GM19455 (cell line): Measurements from ENCODE around the gene ADCY3.

Experiments used
- ATAC-seq: cut with Tn5 transposase; IDR thresholded peaks from one replicate; pipeline ENCODE4 v1.9.1; 2021; ENCODE audit not compliant: unreplicated experiment

ADCY3 gene

GRCh38 chr2:24926220-24926601, 6.2 kb upstream of the ADCY3 start:
- no peak for ATAC-seq

- no peak for ATAC-seq
Measured at GRCh38 chr2:24925815-24926214, 5.8 kb upstream of the ADCY3 start.

- no peak for ATAC-seq
Measured at GRCh38 chr2:24924732-24925131, 4.7 kb upstream of the ADCY3 start.

- ATAC-seq, result no peak
Measured at GRCh38 chr2:24924266-24924665, 4.2 kb upstream of the ADCY3 start.

GRCh38 chr2:24923106-24923505, 3.1 kb upstream of the ADCY3 start:
- no peak for ATAC-seq

GRCh38 chr2:24922556-24922955, 2.5 kb upstream of the ADCY3 start:
- ATAC-seq, result no peak

- no peak for ATAC-seq
Measured at GRCh38 chr2:24920809-24921441, 888 bp upstream of the ADCY3 start.

GRCh38 chr2:24919506-24920097, 435 bp downstream of the ADCY3 start:
- ATAC-seq, result peak; percentile 13

DNA sequence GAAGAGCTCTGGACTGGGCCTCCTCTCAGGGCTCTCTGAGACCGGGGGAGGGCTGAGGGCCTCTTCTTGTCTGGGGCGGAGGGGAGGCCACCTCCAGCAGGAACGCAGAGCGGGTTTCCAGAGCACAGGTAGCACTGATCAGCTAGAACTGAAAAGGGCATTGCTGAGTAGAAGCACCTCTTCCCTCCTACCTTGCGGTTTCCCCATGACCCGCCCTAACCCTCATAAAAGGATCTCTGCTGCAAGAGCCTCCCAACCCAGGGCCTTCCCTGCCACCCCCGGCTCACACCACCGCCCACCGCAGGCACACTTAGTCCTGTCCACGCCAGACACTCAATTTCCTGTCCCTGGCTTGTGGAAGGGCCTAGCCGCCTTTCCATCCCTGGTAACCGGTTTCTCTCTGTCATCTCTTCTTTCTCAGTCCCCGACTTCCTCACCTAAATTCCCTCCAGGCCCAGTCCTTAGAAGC, 966 bp downstream of the ADCY3 start:
- no peak for ATAC-seq

GRCh38 chr2:24918326-24919036, 1.6 kb downstream of the ADCY3 start:
- ATAC-seq, result no peak

DNA sequence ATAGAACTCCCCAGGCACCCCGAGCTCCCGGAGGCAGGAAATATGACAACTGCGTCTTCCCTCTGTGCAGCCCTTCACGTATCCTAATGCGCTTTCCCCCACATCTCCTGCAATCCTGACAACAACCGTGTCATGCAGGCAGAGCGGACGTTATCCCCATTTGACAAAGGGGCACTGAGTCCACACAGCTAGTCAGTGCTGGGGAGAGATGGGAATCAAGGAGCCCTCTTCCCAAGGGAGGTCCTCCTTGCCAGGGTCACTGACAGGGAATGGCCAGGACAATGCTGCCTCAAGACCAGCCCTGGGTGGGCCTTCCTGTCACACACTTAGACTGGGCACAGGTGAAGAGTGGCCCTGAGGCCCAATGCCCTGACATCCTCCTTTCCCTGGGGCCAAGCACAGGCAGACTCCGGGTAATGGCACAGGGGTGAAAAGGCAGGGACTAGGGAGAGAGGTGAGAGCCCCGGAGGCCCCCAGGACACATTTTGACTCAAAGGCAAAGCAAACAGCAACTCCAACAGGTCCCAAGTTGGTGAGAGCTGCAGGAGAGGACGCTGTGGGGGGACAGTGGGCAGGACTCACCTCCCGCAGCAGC, 2.2 kb downstream of the ADCY3 start:
- ATAC-seq, result no peak

- ATAC-seq, result no peak
Measured at GRCh38 chr2:24917086-24917485, 3.0 kb downstream of the ADCY3 start.

GRCh38 chr2:24915796-24916195, 4.2 kb downstream of the ADCY3 start:
- ATAC-seq, result no peak

- no peak for ATAC-seq
Measured at GRCh38 chr2:24915175-24915574, 4.9 kb downstream of the ADCY3 start.

DNA sequence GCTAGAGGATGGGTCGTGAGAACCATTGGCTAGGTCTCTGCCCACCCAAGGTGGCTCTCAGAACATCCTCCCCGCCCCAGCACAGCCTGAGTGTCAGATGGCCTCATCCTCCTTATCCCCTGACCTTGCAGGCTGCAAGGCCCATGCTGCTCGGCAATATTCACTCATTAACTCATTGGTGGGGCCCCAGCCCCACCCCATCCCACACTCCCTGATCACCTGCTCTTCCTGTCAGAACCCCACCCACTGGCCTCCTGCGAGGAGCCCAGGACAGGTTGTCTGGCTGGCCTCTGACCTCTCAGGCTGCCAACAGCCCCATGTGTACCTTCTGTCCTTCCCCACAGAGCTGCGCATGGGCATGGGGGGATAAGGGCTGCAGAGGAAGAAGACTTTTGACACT, 5.3 kb downstream of the ADCY3 start:
- no peak for ATAC-seq

GRCh38 chr2:24913911-24914310, 6.1 kb downstream of the ADCY3 start:
- ATAC-seq, result no peak

DNA sequence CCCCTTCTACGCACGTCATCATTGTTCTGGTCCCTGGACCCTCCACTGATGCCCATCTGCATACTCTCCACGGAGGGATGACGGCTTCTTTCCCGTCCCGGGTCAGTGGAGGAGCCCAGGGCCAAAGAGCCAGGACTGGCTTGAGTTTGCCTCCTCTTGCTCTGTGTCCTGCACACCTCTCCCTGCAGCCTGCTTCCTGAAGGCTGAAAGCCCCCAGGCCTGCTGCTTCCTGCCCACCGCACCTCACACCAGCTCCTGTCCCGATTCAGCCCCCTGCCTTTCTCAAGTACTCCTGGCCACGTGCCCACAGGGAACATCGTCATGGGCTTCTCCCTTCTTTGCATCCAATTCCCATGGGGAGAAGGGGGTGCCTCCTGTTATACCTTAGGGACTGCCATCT, 7.1 kb downstream of the ADCY3 start:
- no peak for ATAC-seq

DNA sequence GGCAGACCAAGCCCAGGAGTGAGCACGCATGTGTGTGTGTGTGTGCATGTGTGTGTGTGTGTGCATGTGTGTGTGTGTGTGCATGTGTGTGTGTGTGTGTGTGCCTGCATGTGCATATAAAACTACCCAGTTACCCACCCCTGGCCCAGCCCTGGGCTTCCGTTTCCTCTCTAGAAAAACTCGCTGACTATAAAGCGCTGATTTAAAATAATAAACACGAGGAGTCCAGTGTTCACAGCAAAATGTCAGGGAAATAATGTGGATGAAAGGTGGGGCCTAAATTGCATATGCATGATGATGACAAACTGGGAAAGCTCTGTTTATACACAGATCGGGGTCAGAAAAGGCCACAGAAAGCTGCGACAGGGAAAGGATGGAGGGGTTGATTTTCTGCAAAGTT, 7.5 kb downstream of the ADCY3 start:
- ATAC-seq, result no peak

DNA sequence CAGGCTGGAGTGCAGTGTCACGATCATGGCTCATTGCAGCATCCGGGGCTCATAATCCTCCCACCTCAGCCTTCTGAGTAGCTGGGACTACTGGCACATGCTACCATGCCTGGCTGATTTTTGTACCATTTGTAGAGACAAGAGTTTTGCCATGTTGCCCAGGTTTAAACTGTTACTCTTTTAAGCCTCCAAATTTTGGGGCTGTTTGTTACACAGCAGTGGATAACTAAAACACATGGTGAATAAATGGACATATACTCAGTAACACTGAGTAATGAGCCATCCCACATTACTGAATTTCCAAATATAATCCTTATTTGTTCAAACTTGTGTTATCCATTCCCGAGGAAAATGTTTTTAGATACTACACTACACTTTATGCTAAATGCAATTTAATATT, 9.8 kb downstream of the ADCY3 start:
- ATAC-seq, result no peak

DNA sequence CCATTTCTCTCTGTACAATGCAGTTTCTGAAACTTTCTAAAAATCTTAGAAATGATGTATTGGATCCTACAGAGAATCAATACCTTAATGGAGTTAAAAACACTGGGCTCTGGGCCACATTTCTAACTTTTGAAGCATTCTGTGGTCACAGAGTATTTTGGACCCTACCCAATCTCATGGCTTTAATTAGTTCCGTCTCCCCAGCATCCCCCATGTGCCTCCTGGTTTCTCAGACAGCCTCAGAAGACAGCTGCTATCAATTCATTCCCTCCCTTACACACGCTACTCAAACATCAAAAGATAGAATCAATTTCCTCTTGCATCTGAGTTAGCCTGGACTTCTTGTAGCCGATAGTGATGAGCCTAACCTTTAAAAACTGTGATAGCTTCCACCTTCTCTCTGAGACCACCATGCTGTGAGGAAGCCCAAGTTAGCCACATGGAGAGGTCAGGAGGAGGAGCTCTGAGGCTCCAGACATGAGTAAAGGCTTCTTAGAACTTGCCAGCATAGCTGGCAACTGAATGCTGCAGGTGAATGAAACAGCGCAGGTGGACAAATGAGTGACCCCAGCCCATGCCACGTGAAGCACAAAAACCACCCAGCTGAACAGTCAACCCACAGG, 10.4 kb downstream of the ADCY3 start:
- no peak for ATAC-seq

- ATAC-seq, result no peak
Measured at GRCh38 chr2:24908461-24908901, 11.6 kb downstream of the ADCY3 start.

GRCh38 chr2:24907116-24907515, 12.9 kb downstream of the ADCY3 start:
- no peak for ATAC-seq
